ENCODE measurements around the gene CABLES1. TPM values are rescaled to one million over a fixed set of nuclear protein-coding genes. Genes with fewer than 3 reads are reported as not detected.
A peak's percentile ranks its signal among the peaks of the same experiment; 100 is the strongest.

Gene CABLES1
- total and polyA plus RNA-seq, 2 of the 4 experiments (the other 2 are of a cell fraction) = 4.7 to 5.7 TPM

DNA sequence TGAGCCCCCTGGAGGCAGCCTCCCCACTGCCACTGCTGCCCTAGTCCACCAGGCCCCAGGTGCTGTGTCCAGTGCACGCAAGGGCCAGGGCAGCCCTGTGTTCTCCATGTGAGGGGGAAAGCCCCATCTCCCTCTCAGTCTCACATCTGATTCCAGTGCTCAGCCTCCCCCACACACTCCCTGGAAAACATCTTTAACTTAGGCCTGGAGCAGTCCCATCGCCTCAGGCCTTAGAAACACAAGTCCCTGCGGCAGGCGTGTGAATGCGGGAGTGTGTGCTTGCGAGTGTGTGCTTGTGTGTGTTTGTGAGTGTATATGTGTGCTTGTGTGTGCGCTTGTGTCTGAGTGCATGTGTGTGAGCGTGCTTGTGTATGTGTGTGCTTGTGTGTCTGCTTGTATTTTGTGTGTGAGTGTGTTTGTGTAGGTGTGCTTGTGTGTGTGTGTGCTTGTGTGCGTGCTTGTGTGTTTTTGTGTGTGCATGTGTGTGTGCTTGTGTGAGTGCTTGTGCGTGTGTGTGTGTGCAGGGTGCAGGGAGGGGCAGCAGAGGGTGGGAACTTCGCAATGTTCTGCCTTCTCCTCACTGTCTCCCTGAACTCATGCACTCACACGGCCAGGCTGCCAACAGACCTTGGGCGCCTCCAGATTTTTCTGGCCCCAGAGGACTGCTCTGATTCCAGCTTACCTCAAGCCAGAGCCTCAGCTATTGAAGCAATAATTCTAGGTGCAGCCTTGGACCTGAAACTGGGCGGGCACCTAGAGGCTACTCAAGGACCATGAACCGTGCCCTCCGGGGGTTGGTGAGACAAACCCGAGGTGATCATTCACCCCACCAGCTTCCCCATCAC, 139.6 kb downstream of the CABLES1 start (continued):
- no peak for TF ChIP-seq NFE2L2 (IDR thresholded peaks at IDR 0.05; ENCODE audit: low read depth, low read length)

DNA sequence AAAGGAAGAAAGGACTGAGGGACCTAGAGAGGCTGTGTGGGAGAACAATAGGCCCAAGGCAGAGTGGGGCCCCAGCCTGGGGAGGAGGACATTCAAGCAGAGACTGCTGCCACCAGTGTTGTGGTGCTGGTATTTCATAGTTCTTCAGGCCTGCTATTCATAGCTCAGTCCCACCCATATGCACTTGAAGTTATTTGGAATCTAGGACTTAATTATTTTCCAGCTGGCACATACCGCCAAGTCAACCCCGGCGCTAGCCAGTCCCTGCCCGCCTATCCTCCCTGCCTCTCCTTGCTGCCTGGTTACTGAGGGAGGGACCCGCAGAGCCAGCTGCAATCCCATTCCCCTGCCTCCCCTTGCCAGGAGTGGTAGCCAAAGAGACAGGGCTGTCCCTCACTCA, 141.2 kb downstream of the CABLES1 start:
- TF ChIP-seq MAZ (IDR thresholded peaks at IDR 0.05; ENCODE audit: borderline replicate concordance, low read depth, low read length) (no peak), CHD1 (IDR thresholded peaks at IDR 0.05; ENCODE audit: low read depth, low read length) (no peak), BHLHE40 (IDR thresholded peaks at IDR 0.05; ENCODE audit: low read depth, low read length) (no peak), SMC3 (IDR thresholded peaks at IDR 0.05; ENCODE audit: low read depth, low read length) (no peak), POLR2A (IDR thresholded peaks at IDR 0.05; ENCODE audit: low read depth, low read length) (no peak), MXI1 (IDR thresholded peaks at IDR 0.05; ENCODE audit: borderline replicate concordance, low read depth, low read length) (no peak), MAFK (IDR thresholded peaks at IDR 0.05; ENCODE audit: low read depth, low read length) (no peak), FOS (IDR thresholded peaks at IDR 0.05; ENCODE audit: low read depth, low read length) (no peak), RAD21 (IDR thresholded peaks at IDR 0.05; ENCODE audit: low read length) (no peak), RFX5 (IDR thresholded peaks at IDR 0.05; ENCODE audit: low read depth, low read length) (no peak)
- TF ChIP-seq, protein P1, sequence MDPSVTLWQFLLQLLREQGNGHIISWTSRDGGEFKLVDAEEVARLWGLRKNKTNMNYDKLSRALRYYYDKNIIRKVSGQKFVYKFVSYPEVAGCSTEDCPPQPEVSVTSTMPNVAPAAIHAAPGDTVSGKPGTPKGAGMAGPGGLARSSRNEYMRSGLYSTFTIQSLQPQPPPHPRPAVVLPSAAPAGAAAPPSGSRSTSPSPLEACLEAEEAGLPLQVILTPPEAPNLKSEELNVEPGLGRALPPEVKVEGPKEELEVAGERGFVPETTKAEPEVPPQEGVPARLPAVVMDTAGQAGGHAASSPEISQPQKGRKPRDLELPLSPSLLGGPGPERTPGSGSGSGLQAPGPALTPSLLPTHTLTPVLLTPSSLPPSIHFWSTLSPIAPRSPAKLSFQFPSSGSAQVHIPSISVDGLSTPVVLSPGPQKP (IDR thresholded peaks at IDR 0.05; ENCODE audit: borderline replicate concordance, low read depth, low read length) = no peak
- TF ChIP-seq, protein P2, sequence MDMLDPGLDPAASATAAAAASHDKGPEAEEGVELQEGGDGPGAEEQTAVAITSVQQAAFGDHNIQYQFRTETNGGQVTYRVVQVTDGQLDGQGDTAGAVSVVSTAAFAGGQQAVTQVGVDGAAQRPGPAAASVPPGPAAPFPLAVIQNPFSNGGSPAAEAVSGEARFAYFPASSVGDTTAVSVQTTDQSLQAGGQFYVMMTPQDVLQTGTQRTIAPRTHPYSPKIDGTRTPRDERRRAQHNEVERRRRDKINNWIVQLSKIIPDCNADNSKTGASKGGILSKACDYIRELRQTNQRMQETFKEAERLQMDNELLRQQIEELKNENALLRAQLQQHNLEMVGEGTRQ (IDR thresholded peaks at IDR 0.05; ENCODE audit: low read depth, low read length) = no peak
- Histone ChIP-seq H3K4me2 (ENCODE audit: low read depth, low read length) (no peak overlapping the region), H2AK5ac (ENCODE audit: low read depth, low read length) (no peak overlapping the region; the same call in 1 of the 2 replicates), H2AFZ (replicated peaks; ENCODE audit: low read length, poor library complexity) (no peak overlapping the region), H4K91ac (ENCODE audit: insufficient read depth, low read depth, low read length) (no peak overlapping the region), H3K36me3 (ENCODE audit: control insufficient read depth, insufficient read depth, low read length) (no peaks in the 10 kb centered on the region), H3K4me1 (ENCODE audit: control insufficient read depth, insufficient read depth, low read length) (no peaks in the 10 kb centered on the region; the same call in 1 of the 2 replicates), H3K79me1 (ENCODE audit: low read depth in 1 of 2, low read length in 2 of 2) (no peaks in the 10 kb centered on the region), H3K56ac (ENCODE audit: extremely low read depth, insufficient read depth, low read length) (no peak overlapping the region), H3K18ac (ENCODE audit: low read depth, low read length) (no peak overlapping the region), H3K4ac (ENCODE audit: low read depth, low read length) (no peak overlapping the region; the same call in 1 of the 2 replicates), H4K20me1 (ENCODE audit: insufficient read depth, low read length) (no peaks in the 10 kb centered on the region), H4K8ac (ENCODE audit: low read depth in 2 of 2, low read length in 2 of 2) (no peak overlapping the region), H3K9me1 (ENCODE audit: insufficient read depth, low read length) (peaks cover 3% of the 10 kb centered on the region; the same call in 1 of the 2 replicates), H3K14ac (replicated peaks; ENCODE audit: low read depth, low read length) (0 out of 2 replicates have a peak overlapping the region, but pooled peaks have one; percentile 36), H3K9ac (ENCODE audit: low read depth, low read length) (no peak overlapping the region), H3K4me3 (ENCODE audit: insufficient read depth, low read depth, low read length) (no peak overlapping the region), H2AK9ac (replicated peaks; ENCODE audit: low read depth, low read length, poor library complexity) (peak overlapping the region; percentile 67), H2BK5ac (ENCODE audit: low read depth, low read length, poor library complexity, severe bottlenecking) (no peak overlapping the region), H3K9me3 (ENCODE audit: control insufficient read depth, insufficient read depth, low read length) (peaks cover 8% of the 10 kb centered on the region), H2BK120ac (ENCODE audit: low read depth, low read length) (no peak overlapping the region), H3K23ac (ENCODE audit: low read depth, low read length) (no peak overlapping the region), H3K27ac (ENCODE audit: insufficient read depth, low read length) (no peak overlapping the region), H3K27me3 (ENCODE audit: control insufficient read depth, insufficient read depth, low read length) (no peaks in the 10 kb centered on the region), H4K5ac (ENCODE audit: low read depth, low read length) (no peak overlapping the region), H2BK20ac (ENCODE audit: low read depth, low read length) (no peak overlapping the region), H2BK15ac (ENCODE audit: low read depth, low read length) (no peak overlapping the region)
- no peak for ATAC-seq (ENCODE audit: low read depth)
- in situ Hi-C loops (cut with MboI; ENCODE audit: low sequenced_read_pairs) (no loop called here), intact Hi-C loops (cut with micrococcal nuclease) (no loop called here), dilution Hi-C loops (cut with HindIII; ENCODE audit: low sequenced_read_pairs, unreplicated experiment) (no loop called here)
- POLR2A ChIA-PET (ENCODE audit: unreplicated experiment) = no interaction called here
- 80% methylated on average over 1 of the region's 5 CpGs; no CpG with 5 or more reads in 1 of the 2 experiments for WGBS, 2 experiments (ENCODE audit: extremely low coverage in 2 of 2, insufficient read length in 1 of 2)
- BruUV-seq (replicated peaks) = no TSS peak
- CTCF ChIA-PET = no interaction called here
- DNase-seq = no peak
